ENCODE data around the gene PCGF2.

The PCGF2 gene

GRCh38 chr17:38697061-38697820 lies 50.9 kb downstream of the PCGF2 start:
- in situ Hi-C loops (cut with HindIII; ENCODE audit: low pct_unique_long_range_greater_than_20kb, low sequenced_read_pairs): no loop called here
- TF ChIP-seq JUND (IDR thresholded peaks at IDR 0.05; ENCODE audit: low read depth): no peak
- no peak for DNase-seq (ENCODE audit: low read depth in 1 of 2, low spot score in 1 of 2)

GRCh38 chr17:38693700-38694329 lies 54.3 kb downstream of the PCGF2 start:
- in situ Hi-C loops (cut with HindIII; ENCODE audit: low pct_unique_long_range_greater_than_20kb, low sequenced_read_pairs): no loop called here

GRCh38 chr17:38691154-38691553 lies 57.0 kb downstream of the PCGF2 start:
- no peak for DNase-seq (ENCODE audit: low read depth in 1 of 2, low spot score in 1 of 2)
- no peak for TF ChIP-seq JUND (IDR thresholded peaks at IDR 0.05; ENCODE audit: low read depth)
- in situ Hi-C loops (cut with HindIII; ENCODE audit: low pct_unique_long_range_greater_than_20kb, low sequenced_read_pairs): no loop called here

More at GRCh38 chr17:38693700-38694329, 54.3 kb downstream of the PCGF2 start:
- no peak for TF ChIP-seq JUND (IDR thresholded peaks at IDR 0.05; ENCODE audit: low read depth)
- peak in 1 of 2 experiments; percentile 56 for DNase-seq (ENCODE audit: low read depth in 1 of 2, low spot score in 1 of 2)

GRCh38 chr17:38690386-38690785 lies 57.8 kb downstream of the PCGF2 start:
- in situ Hi-C loops (cut with HindIII; ENCODE audit: low pct_unique_long_range_greater_than_20kb, low sequenced_read_pairs): no loop called here
- no peak for TF ChIP-seq JUND (IDR thresholded peaks at IDR 0.05; ENCODE audit: low read depth)
- no peak for DNase-seq (ENCODE audit: low read depth in 1 of 2, low spot score in 1 of 2)

- no peak for TF ChIP-seq JUND (IDR thresholded peaks at IDR 0.05; ENCODE audit: low read depth)
- DNase-seq (ENCODE audit: low read depth in 1 of 2, low spot score in 1 of 2): no peak
- in situ Hi-C loops (cut with HindIII; ENCODE audit: low pct_unique_long_range_greater_than_20kb, low sequenced_read_pairs): no loop called here
Measured at GRCh38 chr17:38687286-38687685, 60.9 kb downstream of the PCGF2 start.

GRCh38 chr17:38685491-38685890 lies 62.6 kb downstream of the PCGF2 start:
- DNase-seq (ENCODE audit: low read depth in 1 of 2, low spot score in 1 of 2): no peak
- in situ Hi-C loops (cut with HindIII; ENCODE audit: low pct_unique_long_range_greater_than_20kb, low sequenced_read_pairs): no loop called here
- no peak for TF ChIP-seq JUND (IDR thresholded peaks at IDR 0.05; ENCODE audit: low read depth)
